Fibroblast of upper back skin (primary cell): ENCODE results near the gene COL6A1.
"Not testable (repeated sequence)": the region's sequence is repeated elsewhere in the genome, so short reads cannot be mapped to it uniquely, and the experiment has no call there.

Source experiments
- DNase-seq: peaks from one replicate; pipeline ENCODE4 v3.0.0-alpha.2; 2013

Gene COL6A1

GRCh38 chr21:45996311-45997204 lies 15.0 kb downstream of the COL6A1 start:
- no peak for DNase-seq

GRCh38 chr21:45997205-45997494 lies 15.6 kb downstream of the COL6A1 start:
- DNase-seq: no peak

GRCh38 chr21:45997495-45998275 lies 16.1 kb downstream of the COL6A1 start:
- DNase-seq: no peak

GRCh38 chr21:45998276-45998701 lies 16.7 kb downstream of the COL6A1 start:
- DNase-seq: no peak

- DNase-seq: no peak
Measured at GRCh38 chr21:45998871-45999580, 17.5 kb downstream of the COL6A1 start.

GRCh38 chr21:45999581-46000181 lies 18.1 kb downstream of the COL6A1 start:
- DNase-seq: no peak

GRCh38 chr21:46000182-46000730 lies 18.7 kb downstream of the COL6A1 start:
- DNase-seq: no peak

GRCh38 chr21:46000731-46001641 lies 19.4 kb downstream of the COL6A1 start:
- no peak for DNase-seq

- no peak for DNase-seq
Measured at GRCh38 chr21:46001821-46002681, 20.5 kb downstream of the COL6A1 start.

GRCh38 chr21:46002841-46003574 lies 21.4 kb downstream of the COL6A1 start:
- DNase-seq: no peak

GRCh38 chr21:46003575-46004007 lies 22.0 kb downstream of the COL6A1 start:
- DNase-seq: no peak

- DNase-seq: no peak
Measured at GRCh38 chr21:46004168-46004861, 22.7 kb downstream of the COL6A1 start.

GRCh38 chr21:46005081-46005480 lies 23.5 kb downstream of the COL6A1 start:
- DNase-seq: no peak

- DNase-seq: no peak
Measured at GRCh38 chr21:46005481-46005881, 23.9 kb downstream of the COL6A1 start.

- DNase-seq: not testable (repeated sequence)
Measured at GRCh38 chr21:46005894-46006546, 24.4 kb downstream of the COL6A1 start.

- no peak for DNase-seq
Measured at GRCh38 chr21:46006547-46007491, 25.2 kb downstream of the COL6A1 start.

GRCh38 chr21:46007492-46007868 lies 25.9 kb downstream of the COL6A1 start:
- DNase-seq: no peak
